ENCODE measurements around the gene ISX. TPM values are rescaled to one million over a fixed set of nuclear protein-coding genes. Genes with fewer than 3 reads are reported as not detected.

ISX gene
- total RNA-seq (2016; rRNA removed; fragmentation: Illumina TruSeq; extraction: Trizol), result 1.8 and 3.0 TPM in 2 replicates
- 0.30 and 0.44 TPM in 2 replicates for total RNA-seq (2016; cell fraction: cytosol; rRNA removed; fragmentation: Illumina TruSeq; extraction: Trizol; ENCODE audit: low read depth)
- 2.1 and 3.1 TPM in 2 replicates for total RNA-seq (2016; cell fraction: insoluble cytoplasmic fraction; rRNA removed; fragmentation: Illumina TruSeq; extraction: Trizol)
- 1.0 and 1.8 TPM in 2 replicates for total RNA-seq (2016; cell fraction: membrane; rRNA removed; fragmentation: Illumina TruSeq; extraction: Trizol)
- total RNA-seq (2016; cell fraction: nucleus; rRNA removed; fragmentation: Illumina TruSeq; extraction: Trizol), result 1.4 and 1.7 TPM in 2 replicates
- 1.4 TPM in 2 replicates for polyA plus RNA-seq (2011; rRNA removed)
- polyA plus RNA-seq (2011; cell fraction: cytosol; rRNA removed), result 1.2 TPM in 2 replicates
- 0.88 and 1.2 TPM in 2 replicates for polyA plus RNA-seq (2011; cell fraction: nucleus; rRNA removed)
- polyA plus RNA-seq (2012), result 2.0 and 3.0 TPM in 2 replicates
- 0.20 and 0.23 TPM in 2 replicates for polyA plus RNA-seq (2016; cell fraction: cytosol; fragmentation: Illumina TruSeq; extraction: Trizol; ENCODE audit: low read depth)
- polyA plus RNA-seq (2016; cell fraction: insoluble cytoplasmic fraction; fragmentation: Illumina TruSeq; extraction: Trizol; ENCODE audit: low read depth), result 2.5 and 2.7 TPM in 2 replicates
- 0.49 and 0.70 TPM in 2 replicates for polyA plus RNA-seq (2016; cell fraction: membrane; fragmentation: Illumina TruSeq; extraction: Trizol; ENCODE audit: low read depth)
- 1.5 and 1.6 TPM in 2 replicates for polyA plus RNA-seq (2016; cell fraction: nucleus; fragmentation: Illumina TruSeq; extraction: Trizol; ENCODE audit: insufficient read depth, low read depth)
- 3.5 TPM in 1 of 2 replicates, not detected in the other for polyA minus RNA-seq (2011; rRNA and poly(A)+ RNA removed; ENCODE audit: low replicate concordance)
- 1.2 TPM in 2 replicates for polyA minus RNA-seq (2011; cell fraction: cytosol; rRNA and poly(A)+ RNA removed)
- polyA minus RNA-seq (2011; cell fraction: nucleus; rRNA and poly(A)+ RNA removed), result 0.77 and 2.6 TPM in 2 replicates
- Bru-seq, nascent RNA, result percentile 32 among the genes with signal in this experiment
- BruChase-seq, experiment 1, labeled RNA remaining after a 6-hour chase, result percentile 19 among the genes with signal in this experiment
- BruChase-seq, experiment 2, labeled RNA remaining after a 2-hour chase, result percentile 28 among the genes with signal in this experiment
- long read RNA-seq, experiment 1, result 0 reads
- long read RNA-seq, experiment 2, partial matches to known transcripts, result 0 of 2 reads
- long read RNA-seq, experiment 2, other reads (novel, unspliced or antisense), result 1 of 2 reads

DNA sequence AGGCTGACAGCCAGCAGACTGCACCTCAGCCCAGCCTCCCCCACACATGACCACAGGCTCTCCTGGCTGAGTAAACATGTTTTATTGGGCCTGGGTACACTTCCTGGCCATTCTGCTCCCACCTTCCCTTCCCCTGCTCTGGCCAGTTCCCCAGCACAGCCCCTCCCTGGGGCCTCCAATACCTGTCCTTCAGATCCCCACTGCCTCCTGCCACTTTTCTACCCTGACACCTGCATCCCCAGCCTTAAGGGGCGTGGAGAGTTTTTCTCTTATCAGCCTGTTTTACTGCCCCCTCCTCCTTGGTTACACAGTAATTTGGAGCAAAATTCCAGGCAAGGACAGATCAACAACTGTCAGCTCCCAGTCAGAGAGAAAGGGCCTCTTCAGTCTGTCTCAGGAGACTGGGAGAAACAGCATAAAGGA is at the start of gene ISX:
Gene ISX (plus strand): TSS at position 363 of the 423 bp plus-strand sequence. CDS start 930 bp downstream, outside the sequence.
- Histone ChIP-seq H3K79me2 (ENCODE audit: insufficient read depth, low read length) (no peaks in the 10 kb centered on the region), H3K9me3 (ENCODE audit: low read length) (no peaks in the 10 kb centered on the region), H2AFZ (ENCODE audit: low read length) (no peak within 1 kb of the TSS), H3K4me3 (replicated peaks in 1 of 3; ENCODE audit: insufficient read depth in 1 of 3, low read depth in 2 of 3, low read length in 3 of 3) (peak within 1 kb of the TSS; percentile 26 to 64 (median 38); a peak in 5 of 6 replicates), H3K27ac (ENCODE audit: extremely low read length, insufficient read depth, low read length) (peak within 1 kb of the TSS; percentile 54), H3K4me1 (ENCODE audit: insufficient read depth, low read length) (peaks cover 67% of the 10 kb centered on the region), H3K9ac (ENCODE audit: insufficient read depth, low read depth, low read length) (peak within 1 kb of the TSS; percentile 53; the same call in 1 of the 2 replicates), H3K36me3 (replicated peaks in 1 of 2; ENCODE audit: control insufficient read depth in 1 of 2, insufficient read depth in 2 of 2, low read length in 2 of 2) (no peaks in the 10 kb centered on the region), H4K20me1 (ENCODE audit: insufficient read depth, low read length) (no peaks in the 10 kb centered on the region), H3K27me3 (ENCODE audit: control insufficient read depth in 1 of 2, insufficient read depth in 2 of 2, low read length in 2 of 2) (no peaks in the 10 kb centered on the region), H3K4me2 (ENCODE audit: low read depth, low read length) (peak within 1 kb of the TSS; percentile 73)
- ATAC-seq (peak; percentile 76), FAIRE-seq (peak; percentile 78), DNase-seq (ENCODE audit: low spot score) (peak; percentile 54)
- no TSS peak for BruUV-seq (replicated peaks)
- 0% methylated on average over 1 of the region's 1 CpG for WGBS (ENCODE audit: low lambda C conversion rate)
- in situ Hi-C loops (cut with HindIII; ENCODE audit: extremely low pct_ligation_motif_present, low pct_unique_long_range_greater_than_20kb), result no loop called here
- ChIA-PET POLR2A (no interaction called here), CTCF (ENCODE audit: low intra/inter-chr PET ratio, low total read pairs) (no interaction called here)
- intact Hi-C loops (cut with micrococcal nuclease; ENCODE audit: unreplicated experiment), result no loop called here
- TF ChIP-seq ZNF432 (CRISPR knock-in tag; IDR thresholded peaks at IDR 0.05; ENCODE audit: borderline replicate concordance) (no peak), XRCC5 (optimal IDR thresholded peaks at IDR 0.05; ENCODE audit: low read length) (peak; percentile 15), CENPX (CRISPR knock-in tag; IDR thresholded peaks at IDR 0.05) (no peak), KDM3A (CRISPR knock-in tag; IDR thresholded peaks at IDR 0.05; ENCODE audit: low read depth) (no peak), HIVEP1 (CRISPR knock-in tag; IDR thresholded peaks at IDR 0.05) (no peak), KDM6A (CRISPR knock-in tag; IDR thresholded peaks at IDR 0.05; ENCODE audit: low read depth) (0 out of 2 replicates have a peak, but pooled peaks have one; percentile 17), CREM (IDR thresholded peaks at IDR 0.05) (0 out of 2 replicates have a peak, but pooled peaks have one; percentile 25), CREM (CRISPR knock-in tag; IDR thresholded peaks at IDR 0.05) (no peak), SP2 (CRISPR knock-in tag; IDR thresholded peaks at IDR 0.05) (no peak), ZNF510 (CRISPR knock-in tag; IDR thresholded peaks at IDR 0.05; ENCODE audit: low read depth) (no peak), ZNF609 (CRISPR knock-in tag; IDR thresholded peaks at IDR 0.05; ENCODE audit: borderline replicate concordance) (no peak), MATR3 (CRISPR knock-in tag; IDR thresholded peaks at IDR 0.05) (no peak), PTBP1 (IDR thresholded peaks at IDR 0.05; ENCODE audit: low read depth, low read length, poor library complexity, severe bottlenecking) (no peak)
- TF ChIP-seq, protein P1, sequence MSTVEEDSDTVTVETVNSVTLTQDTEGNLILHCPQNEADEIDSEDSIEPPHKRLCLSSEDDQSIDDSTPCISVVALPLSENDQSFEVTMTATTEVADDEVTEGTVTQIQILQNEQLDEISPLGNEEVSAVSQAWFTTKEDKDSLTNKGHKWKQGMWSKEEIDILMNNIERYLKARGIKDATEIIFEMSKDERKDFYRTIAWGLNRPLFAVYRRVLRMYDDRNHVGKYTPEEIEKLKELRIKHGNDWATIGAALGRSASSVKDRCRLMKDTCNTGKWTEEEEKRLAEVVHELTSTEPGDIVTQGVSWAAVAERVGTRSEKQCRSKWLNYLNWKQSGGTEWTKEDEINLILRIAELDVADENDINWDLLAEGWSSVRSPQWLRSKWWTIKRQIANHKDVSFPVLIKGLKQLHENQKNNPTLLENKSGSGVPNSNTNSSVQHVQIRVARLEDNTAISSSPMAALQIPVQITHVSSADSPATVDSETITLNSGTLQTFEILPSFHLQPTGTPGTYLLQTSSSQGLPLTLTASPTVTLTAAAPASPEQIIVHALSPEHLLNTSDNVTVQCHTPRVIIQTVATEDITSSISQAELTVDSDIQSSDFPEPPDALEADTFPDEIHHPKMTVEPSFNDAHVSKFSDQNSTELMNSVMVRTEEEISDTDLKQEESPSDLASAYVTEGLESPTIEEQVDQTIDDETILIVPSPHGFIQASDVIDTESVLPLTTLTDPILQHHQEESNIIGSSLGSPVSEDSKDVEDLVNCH (CRISPR knock-in tag; IDR thresholded peaks at IDR 0.05), result no peak
